Vagina (tissue), 2 donors: Measurements from ENCODE around the gene TMEM19. TPM values are rescaled to one million over a fixed set of nuclear protein-coding genes. Genes with fewer than 3 reads are reported as not detected.

ENCODE experiments used
- DNase-seq, 2 donors: peaks; one replicate each; pipeline ENCODE4 v3.0.0-alpha.2; 2017; ENCODE audit errors: extremely low spot score in 2 of 2
- H3K27ac ChIP-seq: fragments of 200-600 bp; sonication (generic); one replicate; pipeline ENCODE4 v1.5.1; 2019
- H3K27me3 ChIP-seq: fragments of 200-600 bp; sonication (generic); one replicate; pipeline ENCODE4 v1.5.1; 2019
- H3K36me3 ChIP-seq, 2 donors: fragments of 200-600 bp; sonication (generic); one replicate each; pipeline ENCODE4 v1.5.1; 2017 to 2019
- H3K4me1 ChIP-seq: fragments of 200-600 bp; sonication (generic); one replicate; pipeline ENCODE4 v1.5.1; 2019
- H3K4me3 ChIP-seq, 2 donors: fragments of 200-600 bp; sonication (generic); 1 replicate in 1 of 2; 2 replicates in 1 of 2; pipeline ENCODE4 v1.5.1; 2016 to 2019
- H3K9me3 ChIP-seq: fragments of 200-600 bp; sonication (generic); one replicate; pipeline ENCODE4 v1.5.1; 2019
- POLR2A ChIP-seq, 2 donors: fragments of 450-650 bp; IDR thresholded peaks; one replicate each; pipeline ENCODE4 v1.6.1; 2017; ENCODE audit warnings: antibody characterized with exemption in 2 of 2, mild to moderate bottlenecking in 2 of 2, moderate library complexity in 2 of 2
- POLR2AphosphoS5 ChIP-seq, 2 donors: sonication (generic); formaldehyde crosslinking; IDR thresholded peaks; one replicate each; pipeline ENCODE4 v1.9.0; 2017; ENCODE audit warnings: antibody characterized with exemption in 2 of 2, mild to moderate bottlenecking in 2 of 2, low read depth in 1 of 2; ENCODE audit not compliant: insufficient read depth in 1 of 2
- intact Hi-C: fragments of 100-400 bp; cut with DNase I; formaldehyde crosslinking; loops from one replicate; pipeline ENCODE4 v1.15.1; 2023
- total RNA-seq: library from RNA; depleted of rRNA; stranded (reverse); fragments of >200 nt; gene quantifications from one replicate; pipeline ENCODE4 v1.2.3, GENCODE V29; 2016
- TF ChIP-seq, protein P1 (sequence below), 3 experiments: fragments of 450-650 bp in 2 of 3; fragments of 200-600 bp in 1 of 3; sonication (generic) in 1 of 3; IDR thresholded peaks; one replicate each; pipeline ENCODE4 v1.5.1; 2017 to 2019; ENCODE audit warnings: antibody characterized with exemption in 3 of 3, mild to moderate bottlenecking in 2 of 3, moderate library complexity in 2 of 3

Gene TMEM19
- total RNA-seq: 19.6 TPM

DNA sequence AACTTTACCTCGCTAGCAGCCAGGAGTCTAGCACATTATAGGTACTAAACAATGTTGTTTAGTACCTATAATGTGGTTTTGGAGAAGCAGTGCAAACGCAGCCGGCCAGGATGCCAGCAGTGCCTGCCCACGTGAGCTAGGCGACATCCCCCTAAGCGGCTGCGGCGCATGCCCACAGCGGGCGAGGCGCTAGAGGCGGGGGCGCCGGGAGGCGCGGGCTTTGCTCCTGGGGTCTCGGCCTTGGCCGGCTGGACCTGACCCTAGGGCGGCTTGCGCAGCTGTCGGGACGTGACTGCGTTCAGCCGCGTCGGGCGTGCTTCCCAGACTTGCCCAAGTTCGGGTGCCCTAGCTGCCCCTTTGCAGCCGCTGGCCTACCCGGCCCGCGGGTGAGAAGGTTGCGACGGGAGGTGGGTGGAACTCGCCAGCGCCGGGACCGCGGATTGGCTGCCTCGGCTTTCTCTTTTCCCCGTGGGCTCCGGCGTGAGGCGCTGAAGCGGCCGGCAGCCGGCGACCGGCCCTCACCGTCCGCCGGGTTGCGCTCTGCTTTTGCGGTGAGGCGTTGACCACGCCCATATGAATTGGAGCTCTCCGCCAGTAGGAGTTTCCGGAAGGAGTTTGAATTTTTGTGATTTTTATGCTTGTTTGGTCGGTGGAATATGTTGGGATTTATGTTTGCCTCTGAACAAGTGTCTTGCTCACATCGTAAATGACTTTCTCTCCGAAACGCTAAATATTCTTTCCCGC is at the start of gene TMEM19:
TSS of gene TMEM19 (plus strand) at position 169 of the 744 bp plus-strand sequence. CDS start 599 bp downstream, outside the sequence.
- TF ChIP-seq POLR2AphosphoS5 (IDR thresholded peaks at IDR 0.05; ENCODE audit: insufficient read depth in 1 of 2, low read depth in 1 of 2): peak; percentile 33 to 85
- TF ChIP-seq POLR2A (IDR thresholded peaks at IDR 0.05): peak in 1 of 2 donors; percentile 9
- TF ChIP-seq, protein P1, sequence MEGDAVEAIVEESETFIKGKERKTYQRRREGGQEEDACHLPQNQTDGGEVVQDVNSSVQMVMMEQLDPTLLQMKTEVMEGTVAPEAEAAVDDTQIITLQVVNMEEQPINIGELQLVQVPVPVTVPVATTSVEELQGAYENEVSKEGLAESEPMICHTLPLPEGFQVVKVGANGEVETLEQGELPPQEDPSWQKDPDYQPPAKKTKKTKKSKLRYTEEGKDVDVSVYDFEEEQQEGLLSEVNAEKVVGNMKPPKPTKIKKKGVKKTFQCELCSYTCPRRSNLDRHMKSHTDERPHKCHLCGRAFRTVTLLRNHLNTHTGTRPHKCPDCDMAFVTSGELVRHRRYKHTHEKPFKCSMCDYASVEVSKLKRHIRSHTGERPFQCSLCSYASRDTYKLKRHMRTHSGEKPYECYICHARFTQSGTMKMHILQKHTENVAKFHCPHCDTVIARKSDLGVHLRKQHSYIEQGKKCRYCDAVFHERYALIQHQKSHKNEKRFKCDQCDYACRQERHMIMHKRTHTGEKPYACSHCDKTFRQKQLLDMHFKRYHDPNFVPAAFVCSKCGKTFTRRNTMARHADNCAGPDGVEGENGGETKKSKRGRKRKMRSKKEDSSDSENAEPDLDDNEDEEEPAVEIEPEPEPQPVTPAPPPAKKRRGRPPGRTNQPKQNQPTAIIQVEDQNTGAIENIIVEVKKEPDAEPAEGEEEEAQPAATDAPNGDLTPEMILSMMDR (IDR thresholded peaks at IDR 0.05): peak in 2 of 3 experiments; percentile 5 to 37
- H3K4me1 ChIP-seq: peaks cover 35% of the 10 kb centered on the region
- intact Hi-C loops: no loop called here

DNA sequence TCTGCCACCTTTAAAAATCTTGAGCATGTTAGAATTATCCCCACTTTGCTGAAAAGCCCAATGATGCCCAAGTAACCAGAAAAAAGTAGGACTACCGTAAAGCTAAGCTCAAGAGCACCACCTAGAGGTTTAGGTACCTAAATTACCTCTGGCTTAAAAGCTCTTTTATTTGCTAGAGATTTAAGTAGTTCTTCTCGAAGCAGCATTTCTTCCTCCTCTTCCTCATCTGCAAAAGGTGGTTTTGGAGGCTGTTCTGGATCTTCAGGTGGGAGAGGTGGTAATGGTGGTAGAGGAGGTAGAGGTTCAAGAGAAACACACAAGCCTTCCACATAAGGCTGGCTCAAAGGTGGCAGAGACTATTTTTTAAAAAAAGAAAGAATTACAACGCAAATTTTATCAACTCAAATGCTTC is 49.2 kb upstream of the TMEM19 start:
- peaks cover 0 to 58% of the 10 kb centered on the region in 2 donors for H3K36me3 ChIP-seq
- H3K27ac ChIP-seq: no peak overlapping the region
- no peak overlapping the region for H3K4me3 ChIP-seq
- intact Hi-C loops: no loop called here
- H3K9me3 ChIP-seq: no peaks in the 10 kb centered on the region
- H3K4me1 ChIP-seq: no peaks in the 10 kb centered on the region
- DNase-seq: no peak
- TF ChIP-seq, protein P1 (IDR thresholded peaks at IDR 0.05): peak in 2 of 3 experiments; percentile 37 to 66
- TF ChIP-seq POLR2A (IDR thresholded peaks at IDR 0.05) (no peak), POLR2AphosphoS5 (IDR thresholded peaks at IDR 0.05; ENCODE audit: insufficient read depth in 1 of 2, low read depth in 1 of 2) (no peak)
- H3K27me3 ChIP-seq: no peaks in the 10 kb centered on the region

More for the DNA sequence above, at the start of gene TMEM19:
- DNase-seq: peak in 1 of 2 donors; percentile 92
- Histone ChIP-seq H3K4me3 (peak within 1 kb of the TSS; percentile 74 to 85), H3K27ac (peak within 1 kb of the TSS; percentile 92), H3K9me3 (no peaks in the 10 kb centered on the region), H3K36me3 (no peaks in the 10 kb centered on the region), H3K27me3 (no peaks in the 10 kb centered on the region)

DNA sequence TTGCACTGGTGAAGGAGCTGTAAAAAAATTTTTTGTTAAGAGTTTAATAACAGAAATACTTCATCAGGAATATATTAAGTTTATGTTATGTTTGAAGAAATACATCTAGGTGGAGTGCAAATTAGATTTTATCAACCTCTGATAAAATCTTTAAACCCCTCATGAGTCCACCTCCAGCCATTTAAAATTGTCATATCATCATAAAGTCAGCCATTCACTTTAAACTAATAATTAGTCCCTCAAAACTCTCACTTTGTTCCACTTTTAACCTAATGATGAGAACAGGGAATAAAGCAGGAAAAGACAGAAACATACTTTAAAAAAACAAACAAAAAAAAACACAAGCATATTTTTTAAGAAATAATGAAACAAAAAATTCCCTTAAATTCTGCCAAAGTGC is 47.4 kb upstream of the TMEM19 start:
- no peak overlapping the region for H3K27ac ChIP-seq
- intact Hi-C loops: no loop called here
- TF ChIP-seq POLR2A (IDR thresholded peaks at IDR 0.05) (no peak), POLR2AphosphoS5 (IDR thresholded peaks at IDR 0.05; ENCODE audit: insufficient read depth in 1 of 2, low read depth in 1 of 2) (no peak)
- TF ChIP-seq, protein P1 (IDR thresholded peaks at IDR 0.05): no peak

DNA sequence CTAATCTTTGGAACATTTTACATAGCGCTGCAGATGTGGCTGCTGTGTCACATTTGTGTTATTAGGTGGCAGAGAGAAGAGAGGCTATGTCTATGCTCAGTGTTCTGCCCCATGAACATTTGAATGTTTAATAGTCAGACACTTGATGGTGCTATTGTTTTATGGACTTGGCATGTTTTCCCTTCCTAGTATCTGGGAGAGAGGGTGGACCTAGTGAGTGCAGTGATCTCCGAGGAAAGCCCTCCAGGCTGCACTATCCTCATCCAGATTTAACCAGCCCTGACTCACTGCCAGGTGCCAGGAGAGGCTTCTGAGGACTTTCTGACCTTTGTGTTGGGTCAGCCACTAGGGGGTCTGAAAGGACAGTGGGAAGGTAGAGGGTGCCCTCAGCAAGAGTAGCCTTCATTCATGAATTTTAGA is 46.5 kb upstream of the TMEM19 start:
- TF ChIP-seq, protein P1 (IDR thresholded peaks at IDR 0.05): no peak
- TF ChIP-seq POLR2A (IDR thresholded peaks at IDR 0.05): no peak
- TF ChIP-seq POLR2AphosphoS5 (IDR thresholded peaks at IDR 0.05; ENCODE audit: insufficient read depth in 1 of 2, low read depth in 1 of 2): no peak
- intact Hi-C loops: no loop called here
- Histone ChIP-seq H3K9me3 (no peaks in the 10 kb centered on the region), H3K36me3 (peaks cover 0 to 53% of the 10 kb centered on the region in 2 donors), H3K4me3 (no peak overlapping the region), H3K27me3 (no peaks in the 10 kb centered on the region), H3K4me1 (no peaks in the 10 kb centered on the region), H3K27ac (no peak overlapping the region)
- no peak for DNase-seq

More for the DNA sequence above, 47.4 kb upstream of the TMEM19 start:
- no peak for DNase-seq
- Histone ChIP-seq H3K4me1 (no peaks in the 10 kb centered on the region), H3K9me3 (no peaks in the 10 kb centered on the region), H3K36me3 (peaks cover 0 to 53% of the 10 kb centered on the region in 2 donors), H3K4me3 (no peak overlapping the region), H3K27me3 (no peaks in the 10 kb centered on the region)

DNA sequence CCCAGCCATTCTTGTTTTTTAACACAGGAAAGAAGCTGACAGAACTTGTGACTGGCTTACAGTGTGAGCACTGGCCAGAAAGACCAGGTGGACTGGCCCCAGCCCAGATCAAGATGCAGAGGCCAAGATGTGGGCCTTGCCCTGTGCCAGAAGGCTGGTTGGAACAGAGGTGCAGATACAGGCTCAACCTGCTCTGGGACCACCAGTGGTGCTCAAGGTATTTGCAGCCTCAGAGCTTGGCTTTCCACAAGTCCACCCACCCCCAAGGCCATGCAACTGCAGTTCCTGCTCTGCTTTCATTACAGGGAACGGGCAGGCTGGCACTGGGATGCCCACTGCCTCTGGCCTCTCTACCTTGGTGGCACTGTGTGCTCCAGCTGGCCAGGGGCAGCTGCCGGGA is 45.6 kb upstream of the TMEM19 start:
- no peak for DNase-seq
- no peaks in the 10 kb centered on the region for H3K27me3 ChIP-seq
- H3K9me3 ChIP-seq: no peaks in the 10 kb centered on the region
- TF ChIP-seq POLR2A (IDR thresholded peaks at IDR 0.05) (no peak), POLR2AphosphoS5 (IDR thresholded peaks at IDR 0.05; ENCODE audit: insufficient read depth in 1 of 2, low read depth in 1 of 2) (no peak)
- TF ChIP-seq, protein P1 (IDR thresholded peaks at IDR 0.05): no peak
- no peaks in the 10 kb centered on the region for H3K4me1 ChIP-seq
- peaks cover 0 to 56% of the 10 kb centered on the region in 2 donors for H3K36me3 ChIP-seq
- intact Hi-C loops: no loop called here
- H3K27ac ChIP-seq: no peak overlapping the region
- H3K4me3 ChIP-seq: no peak overlapping the region
